Stomach smooth muscle (tissue), 2 donors: Measurements from ENCODE around the gene KLK7.
"Not testable (repeated sequence)": the region's sequence is repeated elsewhere in the genome, so short reads cannot be mapped to it uniquely, and the experiment has no call there.

Experiments
- H3K27ac ChIP-seq: one replicate; pipeline ENCODE4 v1.7.0; 2013; ENCODE audit warnings: mild to moderate bottlenecking, low read length, inconsistent platforms
- H3K27me3 ChIP-seq, 2 donors: one replicate each; pipeline ENCODE4 v1.7.0; 2013; ENCODE audit warnings: low read length in 2 of 2; ENCODE audit not compliant: insufficient read depth in 2 of 2, control insufficient read depth in 1 of 2
- H3K36me3 ChIP-seq, 2 donors: one replicate each; pipeline ENCODE4 v1.7.0; 2013; ENCODE audit warnings: low read length in 2 of 2; ENCODE audit not compliant: control insufficient read depth in 2 of 2, insufficient read depth in 2 of 2
- H3K4me1 ChIP-seq: one replicate; pipeline ENCODE4 v1.7.0; 2013; ENCODE audit warnings: low read length; ENCODE audit not compliant: control insufficient read depth, insufficient read depth
- H3K4me3 ChIP-seq, 2 donors: one replicate each; pipeline ENCODE4 v1.7.0; 2013; ENCODE audit warnings: low read length in 2 of 2
- H3K9ac ChIP-seq, 2 donors: one replicate each; pipeline ENCODE4 v1.7.0; 2013; ENCODE audit warnings: low read length in 2 of 2, mild to moderate bottlenecking in 1 of 2
- H3K9me3 ChIP-seq, 2 donors: one replicate each; pipeline ENCODE4 v1.7.0; 2013; ENCODE audit warnings: low read length in 2 of 2; ENCODE audit not compliant: control insufficient read depth in 2 of 2
- donor health status: healthy.
- donor health status: Pancreatic carcinoma.

Gene KLK7

GRCh38 chr19:50977626-50978025, 6.1 kb downstream of the KLK7 start:
- H3K27me3 ChIP-seq: peaks cover 11 to 27% of the 10 kb centered on the region in 2 donors
- no peaks in the 10 kb centered on the region for H3K9me3 ChIP-seq
- H3K36me3 ChIP-seq: no peaks in the 10 kb centered on the region
- H3K4me1 ChIP-seq: no peaks in the 10 kb centered on the region
- no peak overlapping the region for H3K27ac ChIP-seq
- no peak overlapping the region for H3K9ac ChIP-seq
- H3K4me3 ChIP-seq: no peak overlapping the region

- no peaks in the 10 kb centered on the region for H3K9me3 ChIP-seq
- H3K9ac ChIP-seq: no peak overlapping the region
- no peaks in the 10 kb centered on the region for H3K36me3 ChIP-seq
- no peak overlapping the region for H3K4me3 ChIP-seq
- peaks cover 11 to 20% of the 10 kb centered on the region in 2 donors for H3K27me3 ChIP-seq
- H3K27ac ChIP-seq: no peak overlapping the region
- H3K4me1 ChIP-seq: no peaks in the 10 kb centered on the region
These were observed 8.0 kb downstream of the KLK7 start for GRCh38 chr19:50975766-50976165.

- Histone ChIP-seq H3K9me3 (no peaks in the 10 kb centered on the region), H3K4me3 (no peak overlapping the region), H3K9ac (no peak overlapping the region), H3K27me3 (peaks cover 10 to 22% of the 10 kb centered on the region in 2 donors), H3K27ac (no peak overlapping the region), H3K4me1 (no peaks in the 10 kb centered on the region), H3K36me3 (no peaks in the 10 kb centered on the region)
These were observed 8.8 kb downstream of the KLK7 start for GRCh38 chr19:50974702-50975556.

GRCh38 chr19:50972795-50973376, 10.8 kb downstream of the KLK7 start:
- H3K9me3 ChIP-seq: no peaks in the 10 kb centered on the region
- H3K36me3 ChIP-seq: no peaks in the 10 kb centered on the region
- H3K4me1 ChIP-seq: no peaks in the 10 kb centered on the region
- H3K4me3 ChIP-seq: no peak overlapping the region
- H3K27ac ChIP-seq: no peak overlapping the region
- H3K9ac ChIP-seq: no peak overlapping the region
- peaks cover 6 to 17% of the 10 kb centered on the region in 2 donors for H3K27me3 ChIP-seq

GRCh38 chr19:50969810-50970209, 13.9 kb downstream of the KLK7 start:
- H3K4me1 ChIP-seq, H3K9me3 ChIP-seq, H3K4me3 ChIP-seq, H3K27ac ChIP-seq, H3K9ac ChIP-seq, H3K36me3 ChIP-seq: not testable (repeated sequence)
- H3K27me3 ChIP-seq: peaks cover 6 to 13% of the 10 kb centered on the region in 2 donors

GRCh38 chr19:50969413-50969760, 14.3 kb downstream of the KLK7 start, which contains the start of gene KLK6:
KLK6 (minus strand) TSS chr19:50969591; CDS start chr19:50968104, 1,487 bp downstream.
- Histone ChIP-seq H3K9me3 (no peaks in the 10 kb centered on the region), H3K9ac (no peak within 1 kb of the TSS), H3K36me3 (no peaks in the 10 kb centered on the region), H3K27me3 (peaks cover 6 to 13% of the 10 kb centered on the region in 2 donors), H3K27ac (no peak within 1 kb of the TSS), H3K4me3 (no peak within 1 kb of the TSS), H3K4me1 (no peaks in the 10 kb centered on the region)

GRCh38 chr19:50968716-50969412, 14.9 kb downstream of the KLK7 start:
- H3K27me3 ChIP-seq: peaks cover 6 to 14% of the 10 kb centered on the region in 2 donors
- no peaks in the 10 kb centered on the region for H3K4me1 ChIP-seq
- H3K36me3 ChIP-seq: no peaks in the 10 kb centered on the region
- H3K4me3 ChIP-seq: no peak overlapping the region
- H3K9ac ChIP-seq: no peak overlapping the region
- no peaks in the 10 kb centered on the region for H3K9me3 ChIP-seq
- H3K27ac ChIP-seq: no peak overlapping the region

GRCh38 chr19:50967929-50968715, 15.6 kb downstream of the KLK7 start:
- H3K27ac ChIP-seq: no peak overlapping the region
- no peak overlapping the region for H3K4me3 ChIP-seq
- H3K9ac ChIP-seq: no peak overlapping the region
- H3K4me1 ChIP-seq: no peaks in the 10 kb centered on the region
- peaks cover 6 to 16% of the 10 kb centered on the region in 2 donors for H3K27me3 ChIP-seq
- no peaks in the 10 kb centered on the region for H3K36me3 ChIP-seq
- no peaks in the 10 kb centered on the region for H3K9me3 ChIP-seq

GRCh38 chr19:50964266-50964665, 19.5 kb downstream of the KLK7 start:
- H3K36me3 ChIP-seq: no peaks in the 10 kb centered on the region

GRCh38 chr19:50963381-50963780, 20.3 kb downstream of the KLK7 start:
- Histone ChIP-seq H3K27me3 (peaks cover 8 to 11% of the 10 kb centered on the region in 2 donors), H3K9ac (no peak overlapping the region), H3K36me3 (no peaks in the 10 kb centered on the region), H3K27ac (no peak overlapping the region), H3K9me3 (peaks cover 3 to 8% of the 10 kb centered on the region in 2 donors), H3K4me3 (no peak overlapping the region), H3K4me1 (no peaks in the 10 kb centered on the region)

More at GRCh38 chr19:50964266-50964665, 19.5 kb downstream of the KLK7 start:
- peaks cover 4 to 13% of the 10 kb centered on the region in 2 donors for H3K27me3 ChIP-seq
- peaks cover 3 to 8% of the 10 kb centered on the region in 2 donors for H3K9me3 ChIP-seq
- H3K9ac ChIP-seq: no peak overlapping the region
- H3K4me3 ChIP-seq: no peak overlapping the region
- H3K27ac ChIP-seq: no peak overlapping the region
- H3K4me1 ChIP-seq: no peaks in the 10 kb centered on the region
